Upper lobe of left lung (tissue), 4 donors: Measurements from ENCODE around the gene CHST11.

ENCODE experiments used
- CTCF ChIP-seq, 6 experiments: fragments of 450-650 bp in 4 of 6; fragments of 200-600 bp in 2 of 6; sonication (generic) in 2 of 6; IDR thresholded peaks; one replicate each; pipeline ENCODE4 v1.5.1; 2016 to 2019; ENCODE audit warnings: antibody characterized with exemption in 6 of 6
- POLR2A ChIP-seq, 4 donors: fragments of 450-650 bp; IDR thresholded peaks; one replicate each; pipeline ENCODE4 v1.5.1; 2016 to 2017; ENCODE audit warnings: antibody characterized with exemption in 4 of 4, mild to moderate bottlenecking in 2 of 4
- POLR2AphosphoS5 ChIP-seq, 2 donors: sonication (generic); formaldehyde crosslinking; IDR thresholded peaks; one replicate each; pipeline ENCODE4 v1.5.1; 2017; ENCODE audit warnings: antibody characterized with exemption in 2 of 2

- TF ChIP-seq CTCF (IDR thresholded peaks at IDR 0.05), result no peak
- no peak for TF ChIP-seq POLR2AphosphoS5 (IDR thresholded peaks at IDR 0.05)
- no peak for TF ChIP-seq POLR2A (IDR thresholded peaks at IDR 0.05)
Observed at GRCh38 chr12:104526320-104526719, 69.6 kb downstream of the CHST11 start.
